Adipocyte (in vitro differentiated cells): ENCODE data around the gene HES7.

Experiments
- DNase-seq: peaks from one replicate; pipeline ENCODE4 v3.0.0-alpha.2; 2015; ENCODE audit warnings: low read depth
- H3K27me3 ChIP-seq: replicated peaks from 2 replicates; pipeline ENCODE4 v1.7.0; 2013; ENCODE audit warnings: mild to moderate bottlenecking, low read length, moderate library complexity; ENCODE audit not compliant: control insufficient read depth, insufficient read depth
- H3K36me3 ChIP-seq: 2 replicates; pipeline ENCODE4 v1.7.0; 2013; ENCODE audit warnings: low read length, mild to moderate bottlenecking, moderate library complexity; ENCODE audit not compliant: control insufficient read depth, insufficient read depth, severe bottlenecking
- H3K4me1 ChIP-seq: 2 replicates; pipeline ENCODE4 v1.7.0; 2013; ENCODE audit warnings: mild to moderate bottlenecking, low read length, moderate library complexity; ENCODE audit not compliant: control insufficient read depth, insufficient read depth
- H3K4me3 ChIP-seq: 2 replicates; pipeline ENCODE4 v1.7.0; 2013; ENCODE audit warnings: mild to moderate bottlenecking, low read length, moderate library complexity
- H3K9ac ChIP-seq: 2 replicates; pipeline ENCODE4 v1.7.0; 2013; ENCODE audit warnings: mild to moderate bottlenecking, low read length, moderate library complexity
- H3K9me3 ChIP-seq: 2 replicates; pipeline ENCODE4 v1.7.0; 2013; ENCODE audit warnings: mild to moderate bottlenecking, low read length, moderate library complexity; ENCODE audit not compliant: control insufficient read depth

The HES7 gene

GRCh38 chr17:8147141-8147804 lies 23.4 kb upstream of the HES7 start:
- Histone ChIP-seq H3K4me1 (peaks cover 13% of the 10 kb centered on the region), H3K9me3 (no peaks in the 10 kb centered on the region), H3K36me3 (peaks cover 85% of the 10 kb centered on the region), H3K27me3 (no peaks in the 10 kb centered on the region), H3K9ac (peak overlapping the region; percentile 41), H3K4me3 (no peak overlapping the region)
- DNase-seq, result no peak

GRCh38 chr17:8146381-8147140 lies 22.7 kb upstream of the HES7 start:
- peaks cover 92% of the 10 kb centered on the region for H3K36me3 ChIP-seq

GRCh38 chr17:8145811-8146210 lies 21.9 kb upstream of the HES7 start:
- no peaks in the 10 kb centered on the region for H3K27me3 ChIP-seq
- H3K36me3 ChIP-seq, result peaks cover 99% of the 10 kb centered on the region
- no peak for DNase-seq
- H3K9ac ChIP-seq, result peak overlapping the region; percentile 1
- H3K4me1 ChIP-seq, result peaks cover 11% of the 10 kb centered on the region
- H3K4me3 ChIP-seq, result no peak overlapping the region
- no peaks in the 10 kb centered on the region for H3K9me3 ChIP-seq

More at GRCh38 chr17:8146381-8147140, 22.7 kb upstream of the HES7 start:
- Histone ChIP-seq H3K4me1 (peaks cover 13% of the 10 kb centered on the region), H3K27me3 (no peaks in the 10 kb centered on the region), H3K4me3 (no peak overlapping the region), H3K9ac (peak overlapping the region; percentile 1), H3K9me3 (no peaks in the 10 kb centered on the region)
- DNase-seq, result no peak

- Histone ChIP-seq H3K9ac (no peak overlapping the region), H3K36me3 (peaks cover 99% of the 10 kb centered on the region), H3K9me3 (no peaks in the 10 kb centered on the region), H3K27me3 (no peaks in the 10 kb centered on the region), H3K4me3 (no peak overlapping the region), H3K4me1 (peaks cover 4% of the 10 kb centered on the region)
- DNase-seq, result no peak
Measured at GRCh38 chr17:8144401-8145231, 20.7 kb upstream of the HES7 start.

GRCh38 chr17:8143581-8144400 lies 19.9 kb upstream of the HES7 start:
- no peak for DNase-seq
- H3K4me1 ChIP-seq, result peaks cover 9% of the 10 kb centered on the region
- H3K4me3 ChIP-seq, result no peak overlapping the region
- no peaks in the 10 kb centered on the region for H3K9me3 ChIP-seq
- no peaks in the 10 kb centered on the region for H3K27me3 ChIP-seq
- H3K9ac ChIP-seq, result no peak overlapping the region
- peaks cover 97% of the 10 kb centered on the region for H3K36me3 ChIP-seq

- DNase-seq, result no peak
- H3K27me3 ChIP-seq, result no peaks in the 10 kb centered on the region
- peaks cover 89% of the 10 kb centered on the region for H3K36me3 ChIP-seq
- H3K9me3 ChIP-seq, result no peaks in the 10 kb centered on the region
- peaks cover 13% of the 10 kb centered on the region for H3K4me1 ChIP-seq
- H3K9ac ChIP-seq, result no peak overlapping the region
- H3K4me3 ChIP-seq, result no peak overlapping the region
Measured at GRCh38 chr17:8142887-8143580, 19.1 kb upstream of the HES7 start.

GRCh38 chr17:8142158-8142886 lies 18.4 kb upstream of the HES7 start:
- peak overlapping the region; percentile 49 for H3K9ac ChIP-seq
- H3K4me1 ChIP-seq, result peaks cover 14% of the 10 kb centered on the region
- H3K9me3 ChIP-seq, result no peaks in the 10 kb centered on the region
- H3K4me3 ChIP-seq, result no peak overlapping the region
- no peaks in the 10 kb centered on the region for H3K27me3 ChIP-seq
- H3K36me3 ChIP-seq, result peaks cover 87% of the 10 kb centered on the region
- no peak for DNase-seq

GRCh38 chr17:8141741-8142140 lies 17.8 kb upstream of the HES7 start:
- no peaks in the 10 kb centered on the region for H3K9me3 ChIP-seq
- no peak overlapping the region for H3K4me3 ChIP-seq
- H3K36me3 ChIP-seq, result peaks cover 82% of the 10 kb centered on the region
- peaks cover 14% of the 10 kb centered on the region for H3K4me1 ChIP-seq
- no peak for DNase-seq
- peak overlapping the region; percentile 49 for H3K9ac ChIP-seq
- H3K27me3 ChIP-seq, result no peaks in the 10 kb centered on the region

GRCh38 chr17:8141045-8141444 lies 17.1 kb upstream of the HES7 start:
- Histone ChIP-seq H3K4me3 (no peak overlapping the region), H3K9ac (peak overlapping the region; percentile 27), H3K27me3 (no peaks in the 10 kb centered on the region), H3K9me3 (no peaks in the 10 kb centered on the region), H3K36me3 (peaks cover 75% of the 10 kb centered on the region), H3K4me1 (peaks cover 14% of the 10 kb centered on the region)
- no peak for DNase-seq
